GF-D8 (cell line): Measurements from ENCODE around the gene PRAC2.
"Not testable (repeated sequence)": the region's sequence is repeated elsewhere in the genome, so short reads cannot be mapped to it uniquely, and the experiment has no call there.

Experiments used
- DNase-seq: peaks from one replicate; lab custom pipeline; 2025; lab: John Stamatoyannopoulos, UW

The PRAC2 gene

DNA sequence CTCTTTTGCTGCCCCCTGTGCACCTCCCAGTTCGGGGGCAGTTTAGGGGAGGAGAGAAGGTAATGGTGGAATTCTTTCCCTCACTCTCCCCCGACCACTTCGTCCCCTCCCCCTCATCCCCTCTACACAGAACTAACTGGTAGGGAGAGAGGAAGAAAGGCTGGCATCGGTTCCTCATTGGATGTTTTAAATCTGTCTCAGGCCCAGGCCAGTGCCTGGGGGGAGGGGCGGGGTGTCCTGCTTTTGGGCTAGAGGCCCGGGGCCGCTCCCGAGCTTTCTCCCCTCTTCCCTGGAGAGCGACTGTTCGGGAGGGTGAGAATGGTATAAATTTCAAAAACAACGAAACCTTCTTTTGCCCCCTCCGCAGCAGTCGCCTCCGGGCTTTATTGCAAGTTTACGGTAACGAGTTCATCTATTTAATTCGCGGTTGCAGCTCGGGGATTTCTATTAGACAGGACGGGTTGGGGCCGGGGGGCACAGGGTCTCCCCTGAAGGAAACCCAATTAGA, at the start of gene PRAC2:
Gene PRAC2, plus strand, starts transcription at position 271 of the 508 bp plus-strand sequence. CDS start 1,226 bp downstream, outside the sequence.
- DNase-seq: no peak

GRCh38 chr17:48676963-48677558, 45.9 kb upstream of the PRAC2 start:
- no peak for DNase-seq

- DNase-seq: no peak
Measured at GRCh38 chr17:48678141-48678971, 44.6 kb upstream of the PRAC2 start.

GRCh38 chr17:48679385-48680096, 43.4 kb upstream of the PRAC2 start:
- DNase-seq: no peak

- DNase-seq: no peak
Measured at GRCh38 chr17:48681609-48682008, 41.4 kb upstream of the PRAC2 start.

DNA sequence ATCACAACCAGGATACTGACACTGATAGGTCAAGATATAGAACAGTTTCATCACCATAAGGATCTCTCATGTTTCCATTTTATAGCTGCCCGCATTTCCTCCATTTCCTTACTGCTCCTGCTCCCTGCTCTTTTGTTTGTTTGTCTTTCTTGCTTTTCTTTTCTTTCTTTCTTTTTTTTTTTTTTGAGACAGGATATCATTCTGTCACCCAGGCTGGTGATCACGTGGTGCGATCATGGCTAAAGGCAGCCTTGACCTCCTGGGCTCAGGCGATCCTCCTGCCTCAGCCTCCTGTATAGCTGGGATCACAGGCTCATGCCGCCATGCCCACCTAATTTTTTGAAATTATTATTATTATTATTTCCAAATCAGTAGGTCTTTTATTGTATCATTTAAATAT, 32.3 kb upstream of the PRAC2 start:
- no peak for DNase-seq

- DNase-seq: no peak
Measured at GRCh38 chr17:48692049-48692448, 30.9 kb upstream of the PRAC2 start.

GRCh38 chr17:48693178-48693577, 29.8 kb upstream of the PRAC2 start:
- no peak for DNase-seq

- no peak for DNase-seq
Measured at GRCh38 chr17:48701864-48702532, 21.0 kb upstream of the PRAC2 start.

GRCh38 chr17:48704361-48705248, 18.4 kb upstream of the PRAC2 start:
- DNase-seq: no peak

DNA sequence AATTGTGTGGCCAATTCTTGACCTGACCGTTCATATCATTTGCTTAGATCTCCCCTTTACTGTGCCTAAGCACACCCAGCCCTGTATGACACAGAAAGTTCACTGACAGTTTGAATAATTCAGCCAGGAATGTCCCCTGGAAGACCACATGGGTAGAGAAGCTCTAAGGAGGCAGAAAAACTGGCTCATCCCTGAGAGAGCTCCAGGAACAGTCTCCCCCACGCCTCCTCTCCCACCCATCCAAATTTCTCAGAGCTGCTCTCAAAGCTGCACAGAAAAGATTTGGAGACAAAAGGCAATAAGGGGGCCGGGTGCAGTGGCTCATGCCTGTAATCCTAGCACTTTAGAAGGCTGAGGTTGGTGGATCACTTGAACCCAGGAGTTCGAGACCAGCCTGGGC, 11.9 kb upstream of the PRAC2 start:
- no peak for DNase-seq

- DNase-seq: no peak
Measured at GRCh38 chr17:48715496-48716399, 7.2 kb upstream of the PRAC2 start.

DNA sequence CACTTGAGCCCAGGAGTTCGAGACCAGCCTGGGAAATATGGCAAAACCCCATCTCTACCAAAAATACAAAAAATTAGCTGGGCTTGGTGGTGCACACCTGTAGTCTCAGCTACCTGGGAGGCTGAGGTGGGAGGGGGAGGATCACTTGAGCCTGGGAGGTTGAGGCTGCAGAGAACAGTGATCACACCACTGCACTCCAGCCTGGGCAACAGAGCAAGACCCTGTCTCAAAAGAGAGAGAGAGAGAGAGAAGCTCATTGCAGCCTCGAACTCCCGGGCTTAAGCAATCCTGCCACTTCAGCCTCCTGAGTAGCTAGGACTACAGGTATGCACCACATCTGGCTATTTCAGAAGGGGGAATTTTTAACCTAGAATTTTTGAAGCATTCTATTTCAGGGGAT, 6.4 kb upstream of the PRAC2 start:
- DNase-seq: not testable (repeated sequence)

DNA sequence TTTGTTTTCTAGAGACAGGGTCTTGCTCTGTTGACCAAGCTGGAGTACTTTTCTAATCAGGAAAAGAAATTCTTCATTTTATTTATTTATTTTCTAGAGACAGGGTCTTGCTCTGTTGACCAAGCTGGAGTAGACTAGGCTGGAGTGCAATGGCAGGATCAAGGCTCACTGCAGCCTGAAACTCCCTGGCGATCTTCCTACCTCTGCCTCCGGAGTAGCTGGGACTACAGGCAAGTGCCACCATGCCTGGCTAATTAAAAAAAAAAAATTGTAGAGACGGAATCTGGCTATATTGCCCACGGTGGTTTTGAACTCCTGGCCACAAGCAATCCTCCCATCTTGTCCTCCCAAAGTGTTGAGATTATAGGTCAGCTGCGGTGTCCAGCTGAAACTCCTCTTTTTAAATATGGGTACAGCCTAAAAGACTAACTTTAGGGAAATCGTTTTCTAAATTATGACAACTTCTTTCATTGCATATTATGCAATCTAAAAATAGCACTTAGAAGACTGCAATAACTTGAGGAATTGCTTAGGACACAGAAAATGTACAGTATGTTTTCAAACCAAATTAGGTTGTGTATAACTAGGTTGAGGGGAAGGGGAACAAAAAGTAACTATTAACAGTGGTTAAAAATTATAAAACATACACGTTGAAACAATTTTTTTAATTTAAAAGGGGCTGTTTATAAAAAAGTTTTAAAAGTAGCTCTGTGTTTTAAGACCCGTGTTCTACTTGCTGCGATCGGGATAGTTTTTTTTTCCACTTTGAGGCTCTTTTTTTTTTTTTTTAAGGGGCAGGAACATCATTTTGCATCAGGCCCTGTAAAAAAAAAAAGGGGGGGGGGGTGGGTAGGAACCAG, 5.4 kb upstream of the PRAC2 start:
- DNase-seq: no peak

GRCh38 chr17:48718227-48718760, 4.7 kb upstream of the PRAC2 start:
- DNase-seq: no peak

DNA sequence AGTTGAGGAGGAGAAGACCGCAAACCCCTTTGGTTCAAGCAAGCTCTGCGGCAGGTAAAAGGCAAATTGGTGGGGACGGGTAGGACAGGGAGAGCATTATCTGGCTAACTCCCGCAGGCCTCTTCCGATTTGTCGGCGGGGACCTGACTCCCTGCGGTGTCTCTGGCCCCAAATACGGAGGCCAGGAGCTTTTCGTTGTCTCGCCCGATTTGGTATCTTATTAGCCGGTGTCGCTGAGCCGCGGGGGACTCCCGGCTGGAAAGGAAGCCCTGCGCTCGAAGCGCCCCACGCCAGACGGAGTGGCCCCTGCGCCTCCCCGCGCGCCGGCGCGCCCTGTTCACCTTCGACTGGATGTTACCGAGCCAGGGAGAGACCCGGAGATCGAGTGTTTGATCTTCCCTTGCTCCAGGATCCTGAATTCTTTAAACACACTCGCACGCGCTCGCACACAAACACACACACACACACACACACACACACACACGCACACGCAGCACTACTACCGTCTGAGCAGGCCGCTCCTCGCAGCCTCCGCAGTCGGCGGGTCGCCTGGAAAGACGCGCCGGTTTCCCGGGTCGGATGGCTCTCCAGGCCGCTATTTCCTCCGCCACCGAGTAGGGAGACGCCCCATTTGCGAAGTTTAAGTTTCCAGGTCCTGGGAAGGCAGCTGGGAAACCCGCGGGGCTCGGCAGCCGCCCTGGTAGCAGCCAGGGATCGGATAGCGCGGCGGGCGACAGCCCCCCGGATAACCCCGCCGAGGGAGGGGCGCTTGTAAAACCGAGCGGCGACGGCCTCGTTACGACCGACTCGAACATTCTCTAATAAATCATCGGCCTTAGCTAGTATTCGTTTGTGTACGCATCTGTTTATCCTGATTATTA, 4.0 kb upstream of the PRAC2 start:
- no peak for DNase-seq

GRCh38 chr17:48719642-48720265, 3.2 kb upstream of the PRAC2 start:
- no peak for DNase-seq
